Measurements from ENCODE around the gene COQ4. TPM values are rescaled to one million over a fixed set of nuclear protein-coding genes. Genes with fewer than 3 reads are reported as not detected.

Gene COQ4
- total and polyA plus RNA-seq, 2 of the 8 experiments (the other 6 are each of a cell fraction or from before 2014, with no cell fraction given): 32.3 to 58.8 TPM

GRCh38 chr9:128280084-128280622, 42.5 kb upstream of the COQ4 start:
- Histone ChIP-seq H3K4me3 (ENCODE audit: extremely low read depth in 1 of 4, insufficient read depth in 2 of 4, low read depth in 3 of 4, low read length in 4 of 4) (no peak overlapping the region), H3K23me2 (ENCODE audit: low read depth, low read length) (peaks cover 9% of the 10 kb centered on the region), H2AFZ (ENCODE audit: low read length) (no peak overlapping the region), H3K79me1 (ENCODE audit: low read depth, low read length) (no peaks in the 10 kb centered on the region), H3K36me3 (ENCODE audit: control insufficient read depth in 2 of 4, insufficient read depth in 4 of 4, low read length in 3 of 4) (no peaks in the 10 kb centered on the region), H3K4me2 (ENCODE audit: insufficient read depth in 1 of 2, low read depth in 2 of 2, low read length in 2 of 2) (no peak overlapping the region), H3K9ac (replicated peaks in 1 of 4; ENCODE audit: extremely low read depth in 1 of 4, low read depth in 3 of 4, low read length in 3 of 4) (no peak overlapping the region), H3K18ac (ENCODE audit: extremely low read depth, low read length) (no peak overlapping the region), H2BK12ac (ENCODE audit: low read depth, low read length) (no peak overlapping the region), H4K5ac (ENCODE audit: insufficient read length, low read depth, low read length) (no peak overlapping the region), H3K14ac (ENCODE audit: insufficient read length) (no peak overlapping the region), H3K4ac (replicated peaks; ENCODE audit: insufficient read length, low read depth, low read length) (no peak overlapping the region), H3K27me3 (replicated peaks in 1 of 4; ENCODE audit: control insufficient read depth in 3 of 4, extremely low read depth in 1 of 4, insufficient read depth in 3 of 4, low read length in 3 of 4) (no peaks in the 10 kb centered on the region), H2BK120ac (replicated peaks; ENCODE audit: low read depth, low read length) (no peak overlapping the region), H3K27ac (ENCODE audit: low read depth, low read length) (no peak overlapping the region), H4K8ac (ENCODE audit: extremely low read depth, insufficient read depth, low read length) (no peak overlapping the region), H3K79me2 (ENCODE audit: control insufficient read depth in 1 of 2, insufficient read depth in 2 of 2, low read length in 2 of 2) (no peaks in the 10 kb centered on the region; a peak in 1 of 4 replicates), H2BK15ac (ENCODE audit: low read length) (no peak overlapping the region), H2AK5ac (ENCODE audit: low read depth, low read length) (no peak overlapping the region), H2BK5ac (ENCODE audit: low read depth, low read length) (no peak overlapping the region), H3K4me1 (replicated peaks in 1 of 4; ENCODE audit: control insufficient read depth in 3 of 4, insufficient read depth in 4 of 4, low read length in 3 of 4) (peaks cover 0 to 4% (median 1%) of the 10 kb centered on the region in 4 experiments; a peak in 4 of 7 replicates), H3K56ac (replicated peaks; ENCODE audit: insufficient read length, low read depth, low read length) (no peak overlapping the region), H4K20me1 (replicated peaks in 1 of 2; ENCODE audit: control insufficient read depth in 1 of 2, insufficient read depth in 2 of 2, low read length in 2 of 2) (peaks cover 0 to 3% of the 10 kb centered on the region in 2 experiments), H3K9me3 (ENCODE audit: insufficient read depth in 2 of 2, low read depth in 1 of 2, low read length in 1 of 2) (no peaks in the 10 kb centered on the region), H4K91ac (replicated peaks; ENCODE audit: insufficient read length, low read length) (no peak overlapping the region), H2BK20ac (ENCODE audit: low read length) (no peak overlapping the region), H3K23ac (ENCODE audit: insufficient read length) (no peak overlapping the region)
- FAIRE-seq (no peak), DNase-seq (ENCODE audit: low read depth in 1 of 2, low spot score in 2 of 2) (no peak)
- WGBS, 2 experiments (ENCODE audit: extremely low coverage in 1 of 2, insufficient coverage in 1 of 2, insufficient read length in 1 of 2, insufficient replicate concordance in 2 of 2, low coverage in 1 of 2, low lambda C conversion rate in 2 of 2, missing lambda C conversion rate in 1 of 2): 92% methylated on average over 5 of the region's 5 CpGs; no CpG with 5 or more reads in 1 of the 2 experiments
- ChIA-PET CTCF (ENCODE audit: partially characterized antibody) (no interaction called here), POLR2A (ENCODE audit: partially characterized antibody) (no interaction called here)
- TF ChIP-seq TEAD4 (IDR thresholded peaks at IDR 0.05; ENCODE audit: low read depth, low read length) (no peak), NANOG (IDR thresholded peaks at IDR 0.05; ENCODE audit: insufficient read depth, low read depth, low read length, poor library complexity, severe bottlenecking) (no peak), SP1 (IDR thresholded peaks at IDR 0.05; ENCODE audit: low read depth, low read length) (no peak), CHD1 (IDR thresholded peaks at IDR 0.05; ENCODE audit: low read depth, low read length) (no peak), CREB1 (IDR thresholded peaks at IDR 0.05) (no peak), SUZ12 (IDR thresholded peaks at IDR 0.05; ENCODE audit: low read length) (no peak), POLR2A (IDR thresholded peaks at IDR 0.05; ENCODE audit: control extremely low read depth in 1 of 2, low read depth in 2 of 2, low read length in 2 of 2) (no peak), FOSL1 (IDR thresholded peaks at IDR 0.05; ENCODE audit: insufficient read depth, low read depth, low read length) (no peak), EZH2 (IDR thresholded peaks at IDR 0.05; ENCODE audit: low read depth, low read length, severe bottlenecking) (no peak), ZNF274 (IDR thresholded peaks at IDR 0.05; ENCODE audit: borderline replicate concordance, extremely low read depth, low read length) (no peak), CTCF (IDR thresholded peaks at IDR 0.05; ENCODE audit: control extremely low read depth in 1 of 3, insufficient read depth in 1 of 3, low read depth in 1 of 3, low read length in 3 of 3) (no peak), RAD21 (IDR thresholded peaks at IDR 0.05 in 1 of 2, conservative IDR thresholded peaks at IDR 0.05 in 1 of 2; ENCODE audit: low read depth in 2 of 2, low read length in 2 of 2) (no peak)
